NCI-H2196 (cell line): ENCODE data around the gene ADGRB2.

Experiments
- DNase-seq: peaks from one replicate; lab custom pipeline; 2025; ENCODE audit not compliant: unreplicated experiment; lab: John Stamatoyannopoulos, UW

Gene ADGRB2

GRCh38 chr1:31685795-31686194 lies 78.3 kb downstream of the ADGRB2 start:
- no peak for DNase-seq

- DNase-seq: no peak
Observed at GRCh38 chr1:31683997-31684396, 80.1 kb downstream of the ADGRB2 start.

GRCh38 chr1:31681415-31681814 lies 82.7 kb downstream of the ADGRB2 start:
- no peak for DNase-seq

GRCh38 chr1:31679676-31680230 lies 84.4 kb downstream of the ADGRB2 start:
- DNase-seq: no peak

GRCh38 chr1:31679091-31679490 lies 85.0 kb downstream of the ADGRB2 start:
- no peak for DNase-seq

GRCh38 chr1:31678681-31679080 lies 85.5 kb downstream of the ADGRB2 start:
- no peak for DNase-seq

- DNase-seq: no peak
Observed at GRCh38 chr1:31677949-31678348, 86.2 kb downstream of the ADGRB2 start.

GRCh38 chr1:31677401-31677800 lies 86.7 kb downstream of the ADGRB2 start:
- DNase-seq: no peak
